VCaP (cell line): ENCODE measurements around the gene SPATA17.
A peak's percentile ranks its signal among the peaks of the same experiment; 100 is the strongest.

Experiments
- H3K27ac ChIP-seq: fragments of 450-650 bp; 2 replicates; pipeline ENCODE4 v1.5.1; 2017
- TF ChIP-seq, protein P1 (sequence below): fragments of 450-650 bp; conservative IDR thresholded peaks from 2 replicates; pipeline ENCODE4 v1.5.1; 2017; ENCODE audit warnings: mild to moderate bottlenecking, moderate library complexity

SPATA17 gene

DNA sequence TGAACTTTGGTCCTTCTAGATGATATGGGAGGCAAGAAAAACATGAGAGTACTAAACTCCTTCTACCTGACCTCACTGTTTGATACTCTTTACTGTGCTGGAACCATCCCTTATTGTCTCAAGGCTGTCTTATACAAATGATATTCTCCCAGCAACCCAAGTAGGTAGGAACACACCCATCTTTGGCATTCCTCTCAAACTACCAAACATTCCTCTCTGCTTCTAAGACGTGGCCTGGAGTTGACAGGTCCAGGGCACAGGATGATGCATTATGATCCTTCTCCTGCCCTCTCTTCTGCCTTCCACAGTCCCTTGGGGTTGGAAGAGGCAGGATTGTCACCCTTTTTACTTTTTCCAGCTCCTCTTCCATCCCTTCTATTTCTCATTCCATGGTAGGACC is 90.5 kb downstream of the SPATA17 start:
- TF ChIP-seq, protein P1, sequence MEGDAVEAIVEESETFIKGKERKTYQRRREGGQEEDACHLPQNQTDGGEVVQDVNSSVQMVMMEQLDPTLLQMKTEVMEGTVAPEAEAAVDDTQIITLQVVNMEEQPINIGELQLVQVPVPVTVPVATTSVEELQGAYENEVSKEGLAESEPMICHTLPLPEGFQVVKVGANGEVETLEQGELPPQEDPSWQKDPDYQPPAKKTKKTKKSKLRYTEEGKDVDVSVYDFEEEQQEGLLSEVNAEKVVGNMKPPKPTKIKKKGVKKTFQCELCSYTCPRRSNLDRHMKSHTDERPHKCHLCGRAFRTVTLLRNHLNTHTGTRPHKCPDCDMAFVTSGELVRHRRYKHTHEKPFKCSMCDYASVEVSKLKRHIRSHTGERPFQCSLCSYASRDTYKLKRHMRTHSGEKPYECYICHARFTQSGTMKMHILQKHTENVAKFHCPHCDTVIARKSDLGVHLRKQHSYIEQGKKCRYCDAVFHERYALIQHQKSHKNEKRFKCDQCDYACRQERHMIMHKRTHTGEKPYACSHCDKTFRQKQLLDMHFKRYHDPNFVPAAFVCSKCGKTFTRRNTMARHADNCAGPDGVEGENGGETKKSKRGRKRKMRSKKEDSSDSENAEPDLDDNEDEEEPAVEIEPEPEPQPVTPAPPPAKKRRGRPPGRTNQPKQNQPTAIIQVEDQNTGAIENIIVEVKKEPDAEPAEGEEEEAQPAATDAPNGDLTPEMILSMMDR: no peak
- no peak overlapping the region for H3K27ac ChIP-seq

DNA sequence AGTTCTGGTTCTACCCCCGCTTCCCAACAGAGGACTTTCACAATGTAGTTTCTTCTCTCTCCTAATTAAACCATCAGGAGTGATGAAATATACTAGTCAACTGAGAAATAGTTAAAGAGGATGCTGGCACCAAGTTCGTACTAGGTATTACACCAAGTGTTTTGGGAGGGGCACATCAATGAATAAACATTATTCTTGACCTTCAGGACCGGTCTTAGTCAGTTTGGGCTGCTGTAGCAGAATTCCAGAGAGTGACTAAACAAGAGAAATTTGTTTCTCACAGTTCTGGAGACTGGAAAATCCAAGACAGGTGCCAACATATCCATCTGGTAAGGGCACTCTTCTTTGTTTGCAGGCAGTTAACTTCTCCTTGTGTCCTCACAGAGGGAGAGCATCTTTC is 103.8 kb downstream of the SPATA17 start:
- TF ChIP-seq, protein P1: no peak
- H3K27ac ChIP-seq: no peak overlapping the region

DNA sequence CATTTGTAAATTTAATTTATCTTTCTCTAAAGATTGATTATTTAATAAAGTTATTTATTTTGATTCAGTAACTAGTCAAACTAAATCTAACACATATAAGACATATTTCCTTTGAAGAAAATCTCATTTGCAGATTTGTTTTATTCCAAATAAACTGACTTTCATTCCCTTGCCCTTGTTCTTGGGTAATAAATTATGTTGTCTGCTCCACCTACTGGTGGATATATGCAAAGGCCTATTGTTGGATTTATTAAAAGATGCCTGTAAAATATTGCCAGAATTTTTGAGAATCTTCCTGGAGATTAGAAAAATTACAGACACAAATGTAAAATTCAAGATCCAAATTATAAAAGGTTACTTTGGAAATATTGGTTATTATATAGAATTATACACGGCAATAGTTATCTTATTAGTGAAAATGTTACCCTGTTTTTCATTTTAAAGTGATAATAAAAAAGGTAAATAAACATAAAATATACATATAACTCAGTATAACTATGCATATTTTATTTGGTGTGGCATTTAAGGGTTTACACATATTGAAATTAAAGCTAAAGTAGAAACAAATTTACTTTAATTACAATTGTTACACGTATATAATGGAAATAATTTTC is 116.1 kb downstream of the SPATA17 start:
- TF ChIP-seq, protein P1: peak; percentile 84
- no peak overlapping the region for H3K27ac ChIP-seq

DNA sequence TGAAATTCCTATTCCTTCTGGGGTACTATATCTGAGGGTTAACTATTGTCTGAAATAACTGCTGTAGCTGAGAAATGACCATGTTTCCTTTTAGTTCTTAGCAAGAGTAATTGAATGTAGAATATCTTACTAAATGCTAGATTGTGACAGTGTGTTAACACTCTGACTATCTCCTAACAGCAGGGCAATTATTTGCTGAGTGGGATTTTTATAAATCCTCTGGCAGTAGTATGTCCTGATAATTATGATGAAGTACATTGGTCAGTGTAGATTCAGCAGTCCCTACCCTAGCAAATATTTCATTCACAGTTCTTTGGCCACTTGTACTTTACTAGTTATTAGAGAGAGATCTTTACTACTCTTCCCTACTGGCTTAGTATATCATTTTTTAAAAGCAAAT is 138.6 kb downstream of the SPATA17 start:
- H3K27ac ChIP-seq: no peak overlapping the region
- TF ChIP-seq, protein P1: no peak

DNA sequence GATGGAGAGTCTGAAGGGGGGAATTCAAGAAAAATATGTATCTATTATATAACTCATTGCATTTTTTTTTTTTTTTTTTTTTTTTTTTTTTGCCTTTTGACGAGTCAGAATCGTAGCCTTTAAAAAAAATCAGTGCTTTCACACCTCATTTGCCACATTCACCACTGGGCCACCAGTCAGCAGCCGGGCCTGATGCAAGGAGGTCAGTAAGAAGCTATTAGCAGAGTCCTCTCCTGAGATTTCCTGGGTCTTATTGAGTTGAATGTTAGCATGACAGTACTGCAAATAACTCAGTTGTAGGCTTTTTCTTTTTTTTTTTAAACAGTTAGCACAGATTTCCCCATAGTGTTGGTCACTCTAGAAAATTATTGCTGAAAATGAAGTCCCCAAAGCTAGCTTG is 139.8 kb downstream of the SPATA17 start:
- H3K27ac ChIP-seq: no peak overlapping the region
- TF ChIP-seq, protein P1: no peak

DNA sequence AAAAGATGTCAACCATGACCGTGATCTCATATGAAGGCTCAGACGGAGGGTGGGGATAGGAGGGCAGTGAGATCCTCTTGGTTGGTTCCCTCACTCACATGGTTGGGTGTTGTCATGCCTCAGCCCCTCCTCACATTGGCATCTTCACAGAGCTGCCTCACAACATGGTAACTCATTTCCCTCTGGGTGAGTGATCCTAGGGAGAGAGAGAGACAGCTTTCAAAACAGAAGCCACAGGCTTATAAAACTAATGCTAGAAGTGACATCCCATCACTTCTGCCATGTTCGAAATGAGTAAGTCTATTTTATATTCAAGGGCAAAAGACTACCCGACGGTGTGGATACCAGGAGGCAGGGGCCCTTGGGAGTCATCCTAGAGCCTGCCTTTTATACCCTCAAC is 145.5 kb downstream of the SPATA17 start:
- TF ChIP-seq, protein P1: no peak
- no peak overlapping the region for H3K27ac ChIP-seq

DNA sequence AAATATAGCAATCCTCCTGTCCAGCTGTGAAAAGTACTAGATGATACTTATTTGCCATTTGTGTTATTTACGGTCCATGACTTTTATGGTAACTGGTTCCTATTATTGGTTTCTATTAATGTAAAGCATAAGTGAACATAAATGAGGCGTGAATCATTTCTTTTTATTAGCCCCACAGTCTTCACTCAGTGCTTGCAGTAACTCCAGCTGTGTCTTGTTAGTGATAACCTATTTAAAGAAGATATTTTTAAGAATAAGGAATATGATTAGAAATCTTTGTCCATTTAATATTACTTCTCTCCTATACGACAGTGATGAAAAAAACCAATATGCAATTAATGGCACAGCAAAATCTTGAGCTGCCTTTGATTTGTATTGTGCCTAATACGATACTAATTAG is 149.9 kb downstream of the SPATA17 start:
- TF ChIP-seq, protein P1: no peak
- no peak overlapping the region for H3K27ac ChIP-seq
